A549 (cell line): Measurements from ENCODE around the gene WDR77. TPM values are rescaled to one million over a fixed set of nuclear protein-coding genes. Genes with fewer than 3 reads are reported as not detected.

Source experiments
- ATAC-seq, 2 experiments: fragments of 200-7000 bp in 1 of 2; fragments of >200 bp in 1 of 2; cut with Nextera tagmentation in 1 of 2; cut with Tn5 transposase in 1 of 2; 3 replicates each; pipeline versions ENCODE4 v1.8.0 to v1.9.1; 2018 to 2020; ENCODE audit warnings: mild to moderate bottlenecking in 1 of 2, moderate library complexity in 1 of 2
- CTCF ChIA-PET: fragments of 300-600 bp; sonication (Branson Sonifier 250); formaldehyde crosslinking; extraction: SDS; loops from one replicate; lab custom pipeline; 2021; ENCODE audit warnings: antibody characterized with exemption, inconsistent platforms; lab: Yijun Ruan, JAX
- POLR2A ChIA-PET: fragments of 350-600 bp; formaldehyde crosslinking; extraction: SDS; loops from one replicate; lab custom pipeline; 2021; ENCODE audit warnings: antibody characterized with exemption, inconsistent platforms; lab: Yijun Ruan, JAX
- DNase-seq, 2 experiments: peaks; one replicate each; pipeline versions ENCODE4 v3.0.0 to v3.0.0-alpha.2; 2011 to 2016; ENCODE audit warnings: low read depth in 1 of 2, low spot score in 1 of 2
- FAIRE-seq: peaks from 2 replicates; lab custom pipeline; 2011; peaks lifted over from hg19 to GRCh38; lab: Jason Lieb, UNC
- H3K27ac ChIP-seq, 2 experiments: fragments of >200 bp; sonication (Bioruptor Twin); formaldehyde crosslinking; 3 replicates each; pipeline ENCODE4 v1.5.1; 2016 to 2017
- H3K4me1 ChIP-seq: fragments of >200 bp; sonication (Bioruptor Twin); formaldehyde crosslinking; 3 replicates; pipeline ENCODE4 v1.6.1; 2016
- H3K4me2 ChIP-seq: fragments of >200 bp; sonication (Bioruptor Twin); formaldehyde crosslinking; 3 replicates; pipeline ENCODE4 v1.6.1; 2016
- H3K4me3 ChIP-seq: fragments of >200 bp; sonication (Bioruptor Twin); formaldehyde crosslinking; 3 replicates; pipeline ENCODE4 v1.5.1; 2016
- H3K9me3 ChIP-seq: fragments of >200 bp; sonication (Bioruptor Twin); formaldehyde crosslinking; 3 replicates; pipeline ENCODE4 v1.6.1; 2016
- BHLHE40 ChIP-seq: IDR thresholded peaks from 2 replicates; pipeline ENCODE4 v1.6.1; 2012; ENCODE audit warnings: low read depth, low read length, inconsistent platforms
- CBX2 ChIP-seq: fragments of 200-600 bp; sonication (generic); IDR thresholded peaks from 2 replicates; pipeline ENCODE4 v1.6.1; 2016; ENCODE audit warnings: low read depth, mild to moderate bottlenecking, borderline replicate concordance
- CEBPB ChIP-seq, 2 experiments: fragments of >200 bp in 1 of 2; sonication (Bioruptor Twin) in 1 of 2; formaldehyde crosslinking in 1 of 2; IDR thresholded peaks; 2 replicates each; pipeline ENCODE4 v1.6.1; 2012 to 2016
- CHD2 ChIP-seq: fragments of 150-350 bp; IDR thresholded peaks from 2 replicates; pipeline ENCODE4 v1.6.1; 2014; ENCODE audit warnings: low read length; ENCODE audit not compliant: partially characterized antibody
- CHD4 ChIP-seq: fragments of 200-600 bp; sonication (generic); IDR thresholded peaks from 2 replicates; pipeline ENCODE4 v1.6.1; 2016; ENCODE audit warnings: antibody characterized with exemption, mild to moderate bottlenecking, borderline replicate concordance
- E2F6 ChIP-seq: IDR thresholded peaks from 2 replicates; pipeline ENCODE4 v1.6.1; 2012; ENCODE audit warnings: low read depth, borderline replicate concordance
- EHMT2 ChIP-seq: fragments of 200-600 bp; sonication (generic); IDR thresholded peaks from 2 replicates; pipeline ENCODE4 v1.6.1; 2016; ENCODE audit warnings: antibody characterized with exemption, low read depth, mild to moderate bottlenecking, moderate library complexity
- FOXS1 ChIP-seq: fragments of 250-450 bp; sonication (Bioruptor Pico); IDR thresholded peaks from 2 replicates; pipeline ENCODE4 v1.5.0; 2020; ENCODE audit warnings: mild to moderate bottlenecking, moderate library complexity
- HDAC2 ChIP-seq: fragments of 200-600 bp; sonication (generic); IDR thresholded peaks from 2 replicates; pipeline ENCODE4 v1.6.1; 2016
- HOXA7 ChIP-seq: fragments of 250-450 bp; sonication (Bioruptor Pico); IDR thresholded peaks from 2 replicates; pipeline ENCODE4 v1.5.0; 2020; ENCODE audit warnings: mild to moderate bottlenecking, moderate library complexity
- HOXB13 ChIP-seq: fragments of 250-450 bp; sonication (Bioruptor Pico); IDR thresholded peaks from 2 replicates; pipeline ENCODE4 v1.5.0; 2020; ENCODE audit warnings: low read depth, mild to moderate bottlenecking, moderate library complexity
- JUNB ChIP-seq: fragments of >200 bp; sonication (Bioruptor Twin); formaldehyde crosslinking; IDR thresholded peaks from 2 replicates; pipeline ENCODE4 v1.6.1; 2016
- KDM1A ChIP-seq: fragments of 200-600 bp; sonication (generic); IDR thresholded peaks from 2 replicates; pipeline ENCODE4 v1.6.1; 2016; ENCODE audit warnings: low read depth, mild to moderate bottlenecking
- KDM5A ChIP-seq: fragments of 200-600 bp; sonication (generic); IDR thresholded peaks from 2 replicates; pipeline ENCODE4 v1.6.1; 2016; ENCODE audit warnings: antibody characterized with exemption, mild to moderate bottlenecking
- MAZ ChIP-seq: fragments of 150-350 bp; IDR thresholded peaks from 2 replicates; pipeline ENCODE4 v1.6.1; 2014; ENCODE audit warnings: antibody characterized with exemption, low read depth, low read length, borderline replicate concordance
- MYC ChIP-seq: IDR thresholded peaks from 2 replicates; pipeline ENCODE4 v1.6.1; 2012; ENCODE audit warnings: mild to moderate bottlenecking, inconsistent platforms, low read length, improper control_type of control experiment, borderline replicate concordance
- POLR2AphosphoS2 ChIP-seq: conservative IDR thresholded peaks from 2 replicates; pipeline ENCODE4 v1.6.1; 2012; ENCODE audit warnings: low read length, improper control_type of control experiment, inconsistent platforms
- RAD21 ChIP-seq, 2 experiments: fragments of >200 bp in 1 of 2; sonication (Bioruptor Twin) in 1 of 2; formaldehyde crosslinking in 1 of 2; IDR thresholded peaks in 1 of 2; conservative IDR thresholded peaks in 1 of 2; 2 replicates in 1 of 2; 3 replicates in 1 of 2; pipeline ENCODE4 v1.6.1; 2012 to 2018; ENCODE audit warnings: inconsistent platforms in 1 of 2
- RCOR1 ChIP-seq: fragments of 150-350 bp; IDR thresholded peaks from 2 replicates; pipeline ENCODE4 v1.6.1; 2014; ENCODE audit warnings: antibody characterized with exemption, low read length, low read depth
- REST ChIP-seq: fragments of 200-600 bp; sonication (generic); IDR thresholded peaks from 2 replicates; pipeline ENCODE4 v1.6.1; 2016; ENCODE audit warnings: antibody characterized with exemption, mild to moderate bottlenecking, moderate library complexity
- SREBF2 ChIP-seq: fragments of 450-650 bp; IDR thresholded peaks from 2 replicates; pipeline ENCODE4 v1.6.1; 2014; ENCODE audit warnings: mild to moderate bottlenecking, moderate library complexity
- TP53 ChIP-seq: fragments of 250-450 bp; sonication (Bioruptor Pico); IDR thresholded peaks from 2 replicates; pipeline ENCODE4 v1.5.0; 2021; ENCODE audit warnings: mild to moderate bottlenecking, moderate library complexity
- ZC3H11A ChIP-seq: fragments of 450-650 bp; IDR thresholded peaks from 2 replicates; pipeline ENCODE4 v1.6.1; 2014; ENCODE audit warnings: antibody characterized with exemption, mild to moderate bottlenecking
- ZSCAN20 ChIP-seq: fragments of 250-450 bp; sonication (Bioruptor Pico); IDR thresholded peaks from 2 replicates; pipeline ENCODE4 v1.8.0; 2022; ENCODE audit warnings: mild to moderate bottlenecking, moderate library complexity
- WGBS: methylation state at CpG from one replicate; pipeline ENCODE4 v1.1.6; 2017; ENCODE audit errors: missing lambda C conversion rate; 5-methylcytosine and 5-hydroxymethylcytosine counted together
- polyA plus RNA-seq, 4 experiments: library from polyadenylated mRNA; depleted of rRNA in 3 of 4; stranded (reverse); fragments of >200 nt; fragmentation: RNase III in 1 of 4; extraction: RNeasy Plus Mini Kit Qiagen cat#74134 plus additional on column Dnase treatment in 1 of 4; gene quantifications; 2 replicates in 3 of 4; 3 replicates in 1 of 4; pipeline ENCODE4 v1.2.3, GENCODE V29; 2011 to 2017
- TF ChIP-seq, protein P1 (sequence below): fragments of 250-450 bp; sonication (Bioruptor Pico); IDR thresholded peaks from 2 replicates; pipeline ENCODE4 v1.5.0; 2021; ENCODE audit warnings: mild to moderate bottlenecking, moderate library complexity, borderline replicate concordance
- TF ChIP-seq, protein P2 (sequence below): fragments of 150-350 bp; IDR thresholded peaks from 2 replicates; pipeline ENCODE4 v1.6.1; 2014; ENCODE audit warnings: low read depth, mild to moderate bottlenecking, low read length
- TF ChIP-seq, protein P3 (sequence below): fragments of >200 bp; sonication (Bioruptor Twin); formaldehyde crosslinking; IDR thresholded peaks from 2 replicates; pipeline ENCODE4 v1.6.1; 2016

Gene WDR77
- polyA plus RNA-seq, 2 of the 4 experiments (the other 2 are of a cell fraction), result 53.0 to 122 TPM

DNA sequence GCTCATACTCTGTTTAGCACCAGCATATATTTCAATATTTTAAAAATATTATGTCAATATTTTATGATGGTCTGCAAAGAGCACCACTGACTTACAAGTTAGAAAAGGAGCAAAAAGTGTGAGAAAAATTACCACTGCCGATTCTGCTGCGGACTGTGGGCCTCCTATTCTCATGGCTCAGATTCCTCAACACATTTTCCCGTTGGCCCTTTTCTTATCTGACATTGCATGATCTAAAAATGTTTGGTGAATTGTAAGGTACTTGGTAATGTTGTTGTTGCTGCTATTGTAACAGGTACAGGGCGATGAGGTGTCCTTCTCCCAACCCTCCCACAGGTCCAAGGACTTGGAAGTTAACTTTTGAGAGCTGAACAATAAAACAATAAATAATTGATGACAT lies 25.5 kb upstream of the WDR77 start:
- CTCF ChIA-PET, result interaction anchor here (1.6 kb wide), 1 partner anchor 280 kb away, joined by 3 read pairs; no protein-coding TSS in a partner anchor

GRCh38 chr1:111474106-111474505 lies 25.1 kb upstream of the WDR77 start:
- DNase-seq (no peak), FAIRE-seq (no peak)
- Histone ChIP-seq H3K9me3 (no peaks in the 10 kb centered on the region), H3K4me3 (no peak overlapping the region), H3K27ac (no peak overlapping the region), H3K4me1 (no peaks in the 10 kb centered on the region)
- POLR2A ChIA-PET, result no interaction called here
- CTCF ChIA-PET, result interaction anchor here (1.6 kb wide), 1 partner anchor 281 kb away, joined by 3 read pairs; no protein-coding TSS in a partner anchor
- TF ChIP-seq FOXS1 (CRISPR knock-in tag) (no peak), REST (no peak), ZC3H11A (no peak), ZSCAN20 (CRISPR knock-in tag) (no peak), SREBF2 (no peak), MAZ (no peak), HOXA7 (no peak), JUNB (no peak), CBX2 (no peak)
- TF ChIP-seq, all 56 proteins: peak for 0
- WGBS, result 90% methylated on average over 5 of the region's 5 CpGs
- H3K4me2 ChIP-seq, result no peak overlapping the region
- no peak for ATAC-seq

More for the DNA sequence above, 25.5 kb upstream of the WDR77 start:
- no peak overlapping the region for H3K4me2 ChIP-seq
- ATAC-seq (no peak), FAIRE-seq (no peak), DNase-seq (no peak)
- no peak overlapping the region for H3K27ac ChIP-seq
- H3K9me3 ChIP-seq, result no peaks in the 10 kb centered on the region
- no peak overlapping the region for H3K4me3 ChIP-seq
- 81% methylated on average over 4 of the region's 4 CpGs for WGBS
- TF ChIP-seq ZC3H11A (no peak), KDM1A (no peak), KDM5A (no peak), TP53 (CRISPR knock-in tag) (no peak), E2F6 (no peak), HOXB13 (no peak), BHLHE40 (no peak), ZSCAN20 (CRISPR knock-in tag) (no peak), RCOR1 (no peak), CHD4 (no peak), CHD2 (no peak), MYC (no peak)
- H3K4me1 ChIP-seq, result no peaks in the 10 kb centered on the region
- POLR2A ChIA-PET, result no interaction called here

DNA sequence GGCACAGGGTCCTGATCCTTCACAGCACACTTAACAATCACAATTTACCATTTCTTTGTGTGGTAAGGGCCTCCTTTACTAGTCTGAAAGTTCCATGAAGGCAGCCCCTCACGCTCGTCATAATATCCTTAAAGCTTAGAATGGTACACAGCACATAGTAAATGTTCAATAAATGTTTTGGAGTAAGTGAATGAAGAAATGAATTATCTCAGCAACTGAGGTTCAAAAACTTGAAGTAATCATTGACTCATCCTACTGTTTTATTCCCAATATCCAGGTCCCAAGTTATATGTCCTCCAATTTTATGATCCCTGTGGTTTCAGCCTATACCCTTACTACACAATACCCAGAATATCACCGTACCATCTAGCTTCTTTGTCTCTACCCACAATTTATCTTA lies 22.5 kb upstream of the WDR77 start:
- ATAC-seq (no peak), FAIRE-seq (no peak), DNase-seq (no peak)
- CTCF ChIA-PET, result interaction anchor here (0.8 to 1.1 kb wide), 2 partner anchors 9 to 10 kb away, joined by 3 to 4 read pairs; no protein-coding TSS in a partner anchor
- no peak overlapping the region for H3K4me2 ChIP-seq
- H3K9me3 ChIP-seq, result no peaks in the 10 kb centered on the region
- H3K4me3 ChIP-seq, result no peak overlapping the region
- no peaks in the 10 kb centered on the region for H3K4me1 ChIP-seq
- H3K27ac ChIP-seq, result no peak overlapping the region
- WGBS, result 87% methylated on average over 3 of the region's 3 CpGs
- POLR2A ChIA-PET, result no interaction called here
- TF ChIP-seq, protein P1, sequence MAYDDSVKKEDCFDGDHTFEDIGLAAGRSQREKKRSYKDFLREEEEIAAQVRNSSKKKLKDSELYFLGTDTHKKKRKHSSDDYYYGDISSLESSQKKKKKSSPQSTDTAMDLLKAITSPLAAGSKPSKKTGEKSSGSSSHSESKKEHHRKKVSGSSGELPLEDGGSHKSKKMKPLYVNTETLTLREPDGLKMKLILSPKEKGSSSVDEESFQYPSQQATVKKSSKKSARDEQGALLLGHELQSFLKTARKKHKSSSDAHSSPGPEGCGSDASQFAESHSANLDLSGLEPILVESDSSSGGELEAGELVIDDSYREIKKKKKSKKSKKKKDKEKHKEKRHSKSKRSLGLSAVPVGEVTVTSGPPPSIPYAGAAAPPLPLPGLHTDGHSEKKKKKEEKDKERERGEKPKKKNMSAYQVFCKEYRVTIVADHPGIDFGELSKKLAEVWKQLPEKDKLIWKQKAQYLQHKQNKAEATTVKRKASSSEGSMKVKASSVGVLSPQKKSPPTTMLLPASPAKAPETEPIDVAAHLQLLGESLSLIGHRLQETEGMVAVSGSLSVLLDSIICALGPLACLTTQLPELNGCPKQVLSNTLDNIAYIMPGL (CRISPR knock-in tag), result no peak
- TF ChIP-seq POLR2AphosphoS2 (no peak), ZC3H11A (no peak), RAD21 (conservative IDR thresholded peaks at IDR 0.05 in 1 of 2, IDR thresholded peaks at IDR 0.05 in 1 of 2) (no peak), HDAC2 (no peak), CEBPB (IDR thresholded peaks at IDR 0.05) (no peak), ZSCAN20 (CRISPR knock-in tag) (no peak), EHMT2 (no peak), JUNB (no peak)
- TF ChIP-seq, protein P2, sequence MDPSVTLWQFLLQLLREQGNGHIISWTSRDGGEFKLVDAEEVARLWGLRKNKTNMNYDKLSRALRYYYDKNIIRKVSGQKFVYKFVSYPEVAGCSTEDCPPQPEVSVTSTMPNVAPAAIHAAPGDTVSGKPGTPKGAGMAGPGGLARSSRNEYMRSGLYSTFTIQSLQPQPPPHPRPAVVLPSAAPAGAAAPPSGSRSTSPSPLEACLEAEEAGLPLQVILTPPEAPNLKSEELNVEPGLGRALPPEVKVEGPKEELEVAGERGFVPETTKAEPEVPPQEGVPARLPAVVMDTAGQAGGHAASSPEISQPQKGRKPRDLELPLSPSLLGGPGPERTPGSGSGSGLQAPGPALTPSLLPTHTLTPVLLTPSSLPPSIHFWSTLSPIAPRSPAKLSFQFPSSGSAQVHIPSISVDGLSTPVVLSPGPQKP, result no peak
- TF ChIP-seq, protein P3, sequence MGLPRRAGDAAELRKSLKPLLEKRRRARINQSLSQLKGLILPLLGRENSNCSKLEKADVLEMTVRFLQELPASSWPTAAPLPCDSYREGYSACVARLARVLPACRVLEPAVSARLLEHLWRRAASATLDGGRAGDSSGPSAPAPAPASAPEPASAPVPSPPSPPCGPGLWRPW, result no peak
